Cardiac fibroblast (primary cell): ENCODE results near the gene WFDC9.
"Not testable (repeated sequence)": the region's sequence is repeated elsewhere in the genome, so short reads cannot be mapped to it uniquely, and the experiment has no call there.

Experiments used
- DNase-seq, 2 donors: peaks; one replicate each; pipeline versions ENCODE4 v3.0.0 to v3.0.0-alpha.2; 2010; ENCODE audit warnings: low read depth in 2 of 2
- H3K4me3 ChIP-seq, 2 donors: replicated peaks in 1 of 2; 1 replicate in 1 of 2; 2 replicates in 1 of 2; pipeline ENCODE4 v1.5.1; 2011; ENCODE audit warnings: low read depth in 2 of 2, low read length in 2 of 2, mild to moderate bottlenecking in 2 of 2, moderate library complexity in 1 of 2
- TF ChIP-seq, protein P1 (sequence below): IDR thresholded peaks from one replicate; pipeline ENCODE4 v1.5.1; 2011; ENCODE audit warnings: low read depth, mild to moderate bottlenecking, low read length, inconsistent platforms

WFDC9 gene

DNA sequence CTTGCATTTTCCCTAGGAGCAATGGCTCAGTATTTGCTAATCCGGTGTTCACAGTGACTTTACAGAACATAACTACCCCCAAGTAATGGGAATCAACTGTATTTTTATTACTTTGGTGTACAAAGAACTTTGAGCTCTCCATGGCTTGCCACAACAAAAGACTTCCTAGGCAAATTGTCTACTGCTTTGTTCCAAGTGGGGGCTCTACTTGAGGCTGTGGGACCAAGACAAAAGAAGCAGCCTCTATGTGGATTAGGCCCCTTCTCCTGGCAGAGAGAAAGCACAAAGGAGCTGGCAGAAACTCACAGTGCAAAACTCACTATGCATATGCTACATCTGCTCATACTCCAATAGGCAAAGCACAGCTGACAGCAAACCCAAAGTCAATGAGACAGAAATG lies 52.9 kb downstream of the WFDC9 start:
- TF ChIP-seq, protein P1, sequence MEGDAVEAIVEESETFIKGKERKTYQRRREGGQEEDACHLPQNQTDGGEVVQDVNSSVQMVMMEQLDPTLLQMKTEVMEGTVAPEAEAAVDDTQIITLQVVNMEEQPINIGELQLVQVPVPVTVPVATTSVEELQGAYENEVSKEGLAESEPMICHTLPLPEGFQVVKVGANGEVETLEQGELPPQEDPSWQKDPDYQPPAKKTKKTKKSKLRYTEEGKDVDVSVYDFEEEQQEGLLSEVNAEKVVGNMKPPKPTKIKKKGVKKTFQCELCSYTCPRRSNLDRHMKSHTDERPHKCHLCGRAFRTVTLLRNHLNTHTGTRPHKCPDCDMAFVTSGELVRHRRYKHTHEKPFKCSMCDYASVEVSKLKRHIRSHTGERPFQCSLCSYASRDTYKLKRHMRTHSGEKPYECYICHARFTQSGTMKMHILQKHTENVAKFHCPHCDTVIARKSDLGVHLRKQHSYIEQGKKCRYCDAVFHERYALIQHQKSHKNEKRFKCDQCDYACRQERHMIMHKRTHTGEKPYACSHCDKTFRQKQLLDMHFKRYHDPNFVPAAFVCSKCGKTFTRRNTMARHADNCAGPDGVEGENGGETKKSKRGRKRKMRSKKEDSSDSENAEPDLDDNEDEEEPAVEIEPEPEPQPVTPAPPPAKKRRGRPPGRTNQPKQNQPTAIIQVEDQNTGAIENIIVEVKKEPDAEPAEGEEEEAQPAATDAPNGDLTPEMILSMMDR: no peak
- no peak overlapping the region for H3K4me3 ChIP-seq
- DNase-seq: no peak

DNA sequence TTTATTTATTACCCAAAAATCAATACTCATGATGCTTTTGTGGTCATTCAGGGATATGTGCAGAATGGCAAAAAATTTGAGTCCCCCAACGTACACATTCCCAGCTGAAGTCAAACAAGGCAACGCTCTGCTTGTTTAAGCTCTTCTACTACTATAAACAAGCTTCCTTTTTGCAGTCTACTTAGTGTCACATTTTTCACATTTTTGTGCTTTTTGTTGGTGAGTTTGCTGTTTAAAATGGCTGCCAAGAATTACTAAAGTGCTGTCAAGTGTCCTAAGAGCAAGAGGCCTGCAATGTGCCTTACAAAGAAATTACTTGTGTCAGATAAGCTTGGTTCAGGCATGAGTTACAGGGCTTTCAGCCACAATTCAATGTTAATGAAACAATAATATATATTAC lies 54.1 kb downstream of the WFDC9 start:
- DNase-seq: peak in 1 of 2 donors; percentile 31
- no peak overlapping the region for H3K4me3 ChIP-seq
- TF ChIP-seq, protein P1: no peak

DNA sequence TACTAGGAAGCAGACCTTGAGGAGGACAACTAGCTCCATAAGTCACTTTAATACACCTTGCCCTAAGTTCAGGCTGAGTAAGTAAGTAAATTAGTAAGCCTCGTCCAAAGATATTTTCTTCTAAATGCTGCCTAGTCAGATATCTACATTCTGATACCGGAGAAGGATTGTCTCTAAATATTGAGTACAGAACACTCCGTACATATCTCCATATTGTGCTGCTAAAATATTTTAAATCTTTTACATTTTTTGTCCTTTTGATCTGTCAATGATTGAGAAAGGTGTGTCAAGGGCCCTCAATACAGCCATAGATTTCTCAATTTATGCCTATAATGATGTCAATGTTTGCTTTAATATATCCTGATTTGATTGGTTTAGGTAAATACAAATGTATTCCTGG lies 55.2 kb downstream of the WFDC9 start:
- TF ChIP-seq, protein P1: no peak
- H3K4me3 ChIP-seq: no peak overlapping the region
- no peak for DNase-seq

DNA sequence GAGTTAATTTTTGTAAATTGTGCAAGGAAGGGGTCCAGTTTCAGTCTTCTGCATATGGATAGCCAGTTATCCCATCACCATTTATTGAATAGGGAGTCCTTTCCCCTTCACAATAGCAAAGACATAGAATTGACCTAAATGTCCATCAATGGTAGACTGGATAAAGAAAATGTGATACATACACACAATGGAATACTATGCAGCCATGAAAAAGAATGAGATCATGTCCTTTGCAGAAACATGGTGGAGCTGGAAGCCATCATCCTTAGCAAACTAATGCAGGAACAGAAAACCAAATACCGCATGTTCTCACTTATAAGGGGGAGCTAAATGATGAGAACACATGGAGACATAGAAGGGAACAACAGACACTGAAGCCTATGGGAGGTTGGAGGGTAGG lies 61.4 kb downstream of the WFDC9 start:
- H3K4me3 ChIP-seq, DNase-seq: not testable (repeated sequence)

DNA sequence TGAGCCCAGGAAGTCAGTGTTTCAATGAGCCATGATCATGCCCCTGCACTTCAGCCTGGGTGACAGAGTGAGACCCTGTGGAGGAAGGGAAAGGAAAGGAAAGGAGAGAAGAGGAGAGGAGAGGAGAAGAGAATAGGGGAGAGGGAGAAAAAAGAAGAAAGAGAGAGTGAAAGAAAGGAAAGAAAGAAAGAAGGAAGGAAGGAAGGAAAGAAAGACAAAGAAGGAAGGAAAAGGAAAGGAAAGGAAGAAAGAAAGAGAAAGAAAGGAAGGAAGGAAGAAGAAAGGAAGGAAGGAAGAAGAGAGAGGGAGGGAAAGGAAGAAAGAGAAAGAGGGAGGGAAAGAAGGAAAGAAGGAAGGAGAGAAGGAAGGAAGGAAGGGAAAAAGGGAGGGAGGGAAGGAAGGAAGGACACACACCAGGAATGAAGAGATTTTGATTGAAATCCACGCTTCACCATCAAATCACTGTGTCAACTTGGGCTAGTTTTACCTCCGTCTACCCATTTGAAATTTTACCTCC lies 66.3 kb downstream of the WFDC9 start:
- no peak overlapping the region for H3K4me3 ChIP-seq
- no peak for DNase-seq
- TF ChIP-seq, protein P1: no peak
